C4-2B (cell line): ENCODE data around the gene ASCC2.

Source experiments
- CTCF ChIP-seq: fragments of 450-650 bp; conservative IDR thresholded peaks from 2 replicates; pipeline ENCODE4 v1.5.1; 2017; ENCODE audit warnings: mild to moderate bottlenecking
- ZFX ChIP-seq: fragments of 450-650 bp; IDR thresholded peaks from 2 replicates; pipeline ENCODE4 v1.6.1; 2017

GRCh38 chr22:29765905-29766631 lies 72.0 kb downstream of the ASCC2 start:
- TF ChIP-seq CTCF (no peak), ZFX (no peak)
